H9 (cell line): ENCODE results near the gene GALNT12. TPM values are rescaled to one million over a fixed set of nuclear protein-coding genes. Genes with fewer than 3 reads are reported as not detected.
A peak's percentile ranks its signal among the peaks of the same experiment; 100 is the strongest.

ENCODE experiments used
- DNase-seq: peaks from one replicate; pipeline ENCODE4 v3.0.0-alpha.2; 2017
- H2AFZ ChIP-seq: one replicate; pipeline ENCODE4 v1.6.1; 2013; ENCODE audit warnings: mild to moderate bottlenecking, low read length, control low read depth, moderate library complexity
- H2AK5ac ChIP-seq: 2 replicates; pipeline ENCODE4 v1.6.1; 2013; ENCODE audit warnings: low read length, control low read depth, mixed read lengths; ENCODE audit not compliant: insufficient read length
- H2BK120ac ChIP-seq: one replicate; pipeline ENCODE4 v1.6.1; 2013; ENCODE audit warnings: low read depth, mild to moderate bottlenecking, low read length, control low read depth, inconsistent platforms; ENCODE audit not compliant: poor library complexity, severe bottlenecking
- H2BK12ac ChIP-seq: 2 replicates; pipeline ENCODE4 v1.6.1; 2013; ENCODE audit warnings: low read length, control low read depth, mixed read lengths, low read depth; ENCODE audit not compliant: insufficient read length
- H2BK15ac ChIP-seq: 2 replicates; pipeline ENCODE4 v1.6.1; 2013; ENCODE audit warnings: low read depth, low read length, control low read depth
- H2BK20ac ChIP-seq: one replicate; pipeline ENCODE4 v1.6.1; 2013; ENCODE audit warnings: low read depth, mild to moderate bottlenecking, low read length, control low read depth, inconsistent platforms; ENCODE audit not compliant: poor library complexity, severe bottlenecking
- H2BK5ac ChIP-seq: 2 replicates; pipeline ENCODE4 v1.6.1; 2013; ENCODE audit warnings: low read length, control low read depth, mixed read lengths; ENCODE audit not compliant: insufficient read length
- H3K14ac ChIP-seq: 2 replicates; pipeline ENCODE4 v1.6.1; 2013; ENCODE audit warnings: low read length, control low read depth; ENCODE audit not compliant: insufficient read depth
- H3K18ac ChIP-seq: 2 replicates; pipeline ENCODE4 v1.6.1; 2013; ENCODE audit warnings: low read depth, mild to moderate bottlenecking, mixed read lengths, low read length, control low read depth; ENCODE audit not compliant: insufficient read length
- H3K23ac ChIP-seq: 2 replicates; pipeline ENCODE4 v1.6.1; 2013; ENCODE audit warnings: low read length, control low read depth, mixed read lengths, low read depth; ENCODE audit not compliant: insufficient read length
- H3K23me2 ChIP-seq: 2 replicates; pipeline ENCODE4 v1.6.1; 2013; ENCODE audit warnings: low read depth, mild to moderate bottlenecking, mixed read lengths, low read length, control low read depth; ENCODE audit not compliant: insufficient read length, poor library complexity, severe bottlenecking
- H3K27ac ChIP-seq: 2 replicates; pipeline ENCODE4 v1.5.1; 2013; ENCODE audit warnings: low read length, control low read depth, mixed read lengths, low read depth; ENCODE audit not compliant: insufficient read length
- H3K27me3 ChIP-seq: 2 replicates; pipeline ENCODE4 v1.6.1; 2013; ENCODE audit warnings: low read length, control low read depth, inconsistent platforms; ENCODE audit not compliant: insufficient read depth
- H3K4ac ChIP-seq: 2 replicates; pipeline ENCODE4 v1.6.1; 2013; ENCODE audit warnings: low read depth, mild to moderate bottlenecking, control low read depth, inconsistent platforms, low read length, moderate library complexity
- H3K4me1 ChIP-seq: 2 replicates; pipeline ENCODE4 v1.6.1; 2013; ENCODE audit warnings: low read length, control low read depth, inconsistent platforms; ENCODE audit not compliant: insufficient read depth
- H3K4me2 ChIP-seq: 2 replicates; pipeline ENCODE4 v1.6.1; 2013; ENCODE audit warnings: low read length, control low read depth, mixed read lengths; ENCODE audit not compliant: insufficient read length, insufficient read depth
- H3K56ac ChIP-seq: 2 replicates; pipeline ENCODE4 v1.6.1; 2013; ENCODE audit warnings: low read depth, mild to moderate bottlenecking, mixed read lengths, low read length, control low read depth; ENCODE audit not compliant: insufficient read length
- H3K79me1 ChIP-seq: 2 replicates; pipeline ENCODE4 v1.6.1; 2013; ENCODE audit warnings: low read depth, mild to moderate bottlenecking, moderate library complexity, low read length, control low read depth, inconsistent platforms; ENCODE audit not compliant: insufficient read depth, poor library complexity, severe bottlenecking
- H3K79me2 ChIP-seq: 2 replicates; pipeline ENCODE4 v1.6.1; 2013; ENCODE audit warnings: low read length, control low read depth, inconsistent platforms; ENCODE audit not compliant: insufficient read depth
- H3K9ac ChIP-seq: 2 replicates; pipeline ENCODE4 v1.6.1; 2013; ENCODE audit warnings: low read length, control low read depth, mixed read lengths; ENCODE audit not compliant: insufficient read length; ENCODE audit errors: extremely low read depth
- H3K9me3 ChIP-seq: one replicate; pipeline ENCODE4 v1.6.1; 2013; ENCODE audit warnings: low read depth, low read length, inconsistent platforms; ENCODE audit not compliant: control insufficient read depth
- H3T11ph ChIP-seq: one replicate; pipeline ENCODE4 v1.6.1; 2013; ENCODE audit warnings: mild to moderate bottlenecking, low read length, control low read depth, inconsistent platforms
- H4K20me1 ChIP-seq: one replicate; pipeline ENCODE4 v1.6.1; 2013; ENCODE audit not compliant: control insufficient read depth, insufficient read length, insufficient read depth
- H4K5ac ChIP-seq: 2 replicates; pipeline ENCODE4 v1.6.1; 2013; ENCODE audit warnings: low read depth, mild to moderate bottlenecking, mixed read lengths, low read length, control low read depth; ENCODE audit not compliant: insufficient read length
- H4K8ac ChIP-seq: replicated peaks from 2 replicates; pipeline ENCODE4 v1.6.1; 2013; ENCODE audit warnings: low read length, control low read depth, mixed read lengths, low read depth; ENCODE audit not compliant: insufficient read length
- H4K91ac ChIP-seq: 2 replicates; pipeline ENCODE4 v1.6.1; 2013; ENCODE audit warnings: low read depth, mild to moderate bottlenecking, moderate library complexity, mixed read lengths, low read length, control low read depth; ENCODE audit not compliant: insufficient read length
- H3K27ac Mint-ChIP-seq, 3 experiments: 2 replicates in 2 of 3; 3 replicates in 1 of 3; pipeline ENCODE4 v1.8.0; 2020 to 2021; ENCODE audit warnings: mixed read lengths in 3 of 3, mild to moderate bottlenecking in 1 of 3, moderate library complexity in 1 of 3
- H3K27me3 Mint-ChIP-seq: 2 replicates; pipeline ENCODE4 v1.8.0; 2021; ENCODE audit warnings: low read depth, mild to moderate bottlenecking, moderate library complexity, mixed read lengths
- H3K36me3 Mint-ChIP-seq, 3 experiments: 2 replicates in 2 of 3; 3 replicates in 1 of 3; pipeline ENCODE4 v1.8.0; 2020 to 2021; ENCODE audit warnings: low read depth in 3 of 3, mixed read lengths in 3 of 3; ENCODE audit not compliant: insufficient read depth in 1 of 3
- H3K4me1 Mint-ChIP-seq, 2 experiments: 2 replicates each; pipeline ENCODE4 v1.8.0; 2020; ENCODE audit warnings: mixed read lengths in 2 of 2
- H3K4me3 Mint-ChIP-seq, 2 experiments: 2 replicates in 1 of 2; 3 replicates in 1 of 2; pipeline ENCODE4 v1.8.0; 2020 to 2021; ENCODE audit warnings: mild to moderate bottlenecking in 2 of 2, mixed read lengths in 2 of 2, moderate library complexity in 1 of 2
- H3K9me3 Mint-ChIP-seq, 2 experiments: 2 replicates in 1 of 2; 3 replicates in 1 of 2; pipeline ENCODE4 v1.8.0; 2020; ENCODE audit warnings: mild to moderate bottlenecking in 2 of 2, mixed read lengths in 2 of 2, moderate library complexity in 1 of 2
- WGBS: extraction: QIAGEN DNeasy Blood & Tissue Kit; methylation state at CpG from one replicate; pipeline ENCODE4 v1.1.7; 2013; ENCODE audit warnings: missing lambda C conversion rate, low lambda C conversion rate, mixed read lengths; ENCODE audit not compliant: insufficient read length; ENCODE audit errors: extremely low coverage; 5-methylcytosine and 5-hydroxymethylcytosine counted together
- total RNA-seq: library from RNA; stranded (reverse); gene quantifications from 2 replicates; pipeline ENCODE4 v1.2.1, GENCODE V29; 2021
- TF ChIP-seq, protein P1 (sequence below): fragments of 200-600 bp; sonication (generic); conservative IDR thresholded peaks from 3 replicates; pipeline ENCODE4 v1.8.0; 2021; ENCODE audit warnings: antibody characterized with exemption, mild to moderate bottlenecking

GALNT12 gene
- total RNA-seq, 1 experiment from 2014 or later, result 18.0 TPM

DNA sequence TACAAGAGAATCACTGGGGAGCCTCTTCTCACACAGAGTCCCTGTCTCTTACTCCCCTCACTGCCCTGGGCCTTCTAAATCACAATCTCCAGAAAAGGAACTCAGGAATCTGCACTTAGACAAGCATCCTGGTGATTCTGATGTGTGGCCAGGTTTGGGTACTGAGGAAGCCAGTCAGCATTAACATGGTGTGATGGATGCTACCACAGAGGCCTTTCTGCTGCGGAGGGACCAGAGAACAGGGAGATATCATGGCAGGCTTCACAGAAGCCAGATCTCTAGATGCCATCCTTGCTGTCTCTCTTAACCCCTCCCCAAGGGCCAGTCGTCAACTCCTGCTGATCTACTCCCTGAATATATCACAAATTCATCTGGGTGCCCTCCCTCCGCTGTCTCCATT lies 12.7 kb upstream of the GALNT12 start:
- no peak for DNase-seq
- TF ChIP-seq, protein P1, sequence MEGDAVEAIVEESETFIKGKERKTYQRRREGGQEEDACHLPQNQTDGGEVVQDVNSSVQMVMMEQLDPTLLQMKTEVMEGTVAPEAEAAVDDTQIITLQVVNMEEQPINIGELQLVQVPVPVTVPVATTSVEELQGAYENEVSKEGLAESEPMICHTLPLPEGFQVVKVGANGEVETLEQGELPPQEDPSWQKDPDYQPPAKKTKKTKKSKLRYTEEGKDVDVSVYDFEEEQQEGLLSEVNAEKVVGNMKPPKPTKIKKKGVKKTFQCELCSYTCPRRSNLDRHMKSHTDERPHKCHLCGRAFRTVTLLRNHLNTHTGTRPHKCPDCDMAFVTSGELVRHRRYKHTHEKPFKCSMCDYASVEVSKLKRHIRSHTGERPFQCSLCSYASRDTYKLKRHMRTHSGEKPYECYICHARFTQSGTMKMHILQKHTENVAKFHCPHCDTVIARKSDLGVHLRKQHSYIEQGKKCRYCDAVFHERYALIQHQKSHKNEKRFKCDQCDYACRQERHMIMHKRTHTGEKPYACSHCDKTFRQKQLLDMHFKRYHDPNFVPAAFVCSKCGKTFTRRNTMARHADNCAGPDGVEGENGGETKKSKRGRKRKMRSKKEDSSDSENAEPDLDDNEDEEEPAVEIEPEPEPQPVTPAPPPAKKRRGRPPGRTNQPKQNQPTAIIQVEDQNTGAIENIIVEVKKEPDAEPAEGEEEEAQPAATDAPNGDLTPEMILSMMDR, result no peak
- peaks cover 8% of the 10 kb centered on the region for H3K23me2 ChIP-seq
- no peak overlapping the region for H2BK5ac ChIP-seq
- no peak overlapping the region for H2BK15ac ChIP-seq
- Mint-ChIP-seq H3K36me3 (peaks cover 15 to 28% (median 16%) of the 10 kb centered on the region in 3 experiments; a peak in 6 of 7 replicates), H3K9me3 (peaks cover 9 to 13% of the 10 kb centered on the region in 2 experiments), H3K27me3 (peaks cover 15% of the 10 kb centered on the region), H3K27ac (no peak overlapping the region; a peak in 1 of 7 replicates), H3K4me1 (peaks cover 41 to 53% of the 10 kb centered on the region in 2 experiments), H3K4me3 (peak overlapping the region; percentile 66 to 85)
- H3K9me3 ChIP-seq, result no peaks in the 10 kb centered on the region
- H3T11ph ChIP-seq, result no peak overlapping the region
- H3K18ac ChIP-seq, result no peak overlapping the region
- H2BK12ac ChIP-seq, result no peak overlapping the region
- peaks cover 4% of the 10 kb centered on the region for H4K20me1 ChIP-seq
- no peak overlapping the region for H2BK120ac ChIP-seq
- no peak overlapping the region for H3K9ac ChIP-seq
- no peak overlapping the region for H2AFZ ChIP-seq
- H3K79me2 ChIP-seq, result peaks cover 6% of the 10 kb centered on the region; the same call in 1 of the 2 replicates
- H3K27ac ChIP-seq, result no peak overlapping the region
- no peak overlapping the region for H3K14ac ChIP-seq
- H4K5ac ChIP-seq, result no peak overlapping the region
- no peak overlapping the region for H3K23ac ChIP-seq
- no peak overlapping the region for H3K56ac ChIP-seq
- H3K27me3 ChIP-seq, result no peaks in the 10 kb centered on the region
- H2BK20ac ChIP-seq, result no peak overlapping the region
- H4K91ac ChIP-seq, result no peak overlapping the region
- peak overlapping the region; percentile 81 for H3K4me2 ChIP-seq
- no peak overlapping the region for H2AK5ac ChIP-seq
- WGBS, result no CpG with 5 or more reads among the region's 3 CpGs
- H3K79me1 ChIP-seq, result peaks cover 7% of the 10 kb centered on the region
- H3K4me1 ChIP-seq, result peaks cover 4% of the 10 kb centered on the region; the same call in 1 of the 2 replicates
- H4K8ac ChIP-seq, result no peak overlapping the region
- H3K4ac ChIP-seq, result no peak overlapping the region
